ENCODE measurements around the gene NPPA. TPM values are rescaled to one million over a fixed set of nuclear protein-coding genes. Genes with fewer than 3 reads are reported as not detected.

Gene NPPA
- total and polyA plus RNA-seq, 9 of the 15 experiments (the other 6 are each of a cell fraction or from before 2014, with no cell fraction given): not detected

GRCh38 chr1:11835441-11836225, 11.9 kb downstream of the NPPA start:
- no peak overlapping the region for H3K4me3 ChIP-seq
- ChIA-PET POLR2A (interaction anchor here (0.5 to 14.0 kb wide), 5 partner anchors 12 to 73 kb away, joined by 3 to 304 read pairs (median 4); no protein-coding TSS in a partner anchor), CTCF (ENCODE audit: low intra/inter-chr PET ratio) (no interaction called here)
- ATAC-seq: no peak
- FAIRE-seq: no peak
- H4K20me1 ChIP-seq (replicated peaks; ENCODE audit: control insufficient read depth, insufficient read depth, low read length): no peaks in the 10 kb centered on the region
- H3K9me1 ChIP-seq (ENCODE audit: control insufficient read depth, insufficient read depth, low read length): no peaks in the 10 kb centered on the region
- H3K27me3 ChIP-seq (ENCODE audit: control insufficient read depth in 2 of 2, insufficient read depth in 2 of 2, low read length in 2 of 2): no peaks in the 10 kb centered on the region
- peak overlapping the region in 1 of 2 experiments; percentile 0; a peak in 1 of 4 replicates for H3K9ac ChIP-seq (ENCODE audit: insufficient read depth in 1 of 2, low read depth in 2 of 2, low read length in 2 of 2)
- H3K9me3 ChIP-seq (replicated peaks; ENCODE audit: control insufficient read depth, insufficient read depth, low read depth, low read length): no peaks in the 10 kb centered on the region
- intact Hi-C loops (cut with micrococcal nuclease) (no loop called here), in situ Hi-C loops (cut with MboI) (no loop called here)
- BruUV-seq (replicated peaks): no TSS peak
- H2AFZ ChIP-seq (ENCODE audit: low read depth, low read length): no peak overlapping the region
- TF ChIP-seq MYNN (IDR thresholded peaks at IDR 0.05) (no peak), MYNN (CRISPR knock-in tag; IDR thresholded peaks at IDR 0.05) (0 out of 2 replicates have a peak, but pooled peaks have one; percentile 4), POLR2G (IDR thresholded peaks at IDR 0.05; ENCODE audit: low read depth, low read length) (0 out of 2 replicates have a peak, but pooled peaks have one; percentile 17), CHCHD3 (CRISPR knock-in tag; IDR thresholded peaks at IDR 0.05) (no peak), REST (IDR thresholded peaks at IDR 0.05; ENCODE audit: borderline replicate concordance) (no peak), REST (CRISPR knock-in tag; IDR thresholded peaks at IDR 0.05; ENCODE audit: low read depth) (no peak), RBBP5 (IDR thresholded peaks at IDR 0.05; ENCODE audit: borderline replicate concordance, insufficient read depth, low read length, poor library complexity, severe bottlenecking) (peak; percentile 26)
- H3K4me1 ChIP-seq (replicated peaks in 1 of 2; ENCODE audit: control insufficient read depth in 2 of 2, insufficient read depth in 2 of 2, low read length in 2 of 2): peaks cover 9 to 20% of the 10 kb centered on the region in 2 experiments; a peak in 4 of 5 replicates
- DNase-seq (ENCODE audit: extremely low read depth in 1 of 4, low spot score in 3 of 4): no peak
- H3K4me2 ChIP-seq (ENCODE audit: insufficient read depth, low read length): no peak overlapping the region
- H3K79me2 ChIP-seq (ENCODE audit: control insufficient read depth, insufficient read depth, low read length): no peaks in the 10 kb centered on the region
- no peak overlapping the region for H3K27ac ChIP-seq (ENCODE audit: extremely low read depth, low read depth, low read length)
- 91% methylated on average over 25 of the region's 28 CpGs for WGBS (ENCODE audit: insufficient coverage, low coverage, missing lambda C conversion rate)
- peaks cover 97% of the 10 kb centered on the region for H3K36me3 ChIP-seq (ENCODE audit: control insufficient read depth, insufficient read depth, low read length)

Data from K562 (cell line).